RCC 7860 (cell line): ENCODE measurements around the gene FHAD1.

ENCODE experiments used
- DNase-seq: peaks from one replicate; pipeline ENCODE4 v3.0.0-alpha.2; 2015; ENCODE audit warnings: low spot score
- FAIRE-seq: peaks from 2 replicates; lab custom pipeline; 2012; peaks lifted over from hg19 to GRCh38; lab: Jason Lieb, UNC

Gene FHAD1

DNA sequence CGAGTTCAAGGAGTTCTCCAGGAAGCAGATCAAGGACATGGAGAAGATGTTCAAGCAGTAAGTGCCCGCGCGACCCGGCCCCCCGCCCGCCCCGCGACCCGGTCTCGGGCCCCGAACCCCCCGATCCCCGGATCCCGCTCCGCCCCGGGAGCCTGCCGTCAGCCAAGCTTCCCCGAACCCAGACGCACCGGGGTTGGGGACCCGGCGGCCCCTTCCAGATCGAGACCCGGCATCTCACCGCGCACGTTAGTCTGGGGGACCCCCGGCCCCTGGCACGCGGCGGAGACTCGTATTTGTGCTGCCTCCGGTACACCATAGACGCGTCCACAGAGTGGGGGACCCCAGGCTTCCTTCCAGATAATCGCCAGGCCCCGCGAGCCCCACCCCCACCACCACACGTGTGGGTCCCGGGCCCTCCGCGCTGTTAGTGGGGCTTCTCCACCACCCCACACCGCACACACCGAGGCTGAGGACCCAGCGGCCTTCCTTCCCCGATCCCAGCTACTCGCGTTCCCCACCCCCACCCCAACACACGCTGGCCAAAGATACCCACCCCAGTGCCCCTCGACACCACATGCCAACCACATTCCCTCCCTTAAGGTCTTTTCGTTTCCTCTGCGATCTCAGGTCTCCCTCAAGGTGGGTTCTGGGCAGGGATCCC, 163.3 kb downstream of the FHAD1 start:
- FAIRE-seq (no peak), DNase-seq (no peak)

GRCh38 chr1:15410884-15411245, 163.8 kb downstream of the FHAD1 start:
- FAIRE-seq (no peak), DNase-seq (no peak)

DNA sequence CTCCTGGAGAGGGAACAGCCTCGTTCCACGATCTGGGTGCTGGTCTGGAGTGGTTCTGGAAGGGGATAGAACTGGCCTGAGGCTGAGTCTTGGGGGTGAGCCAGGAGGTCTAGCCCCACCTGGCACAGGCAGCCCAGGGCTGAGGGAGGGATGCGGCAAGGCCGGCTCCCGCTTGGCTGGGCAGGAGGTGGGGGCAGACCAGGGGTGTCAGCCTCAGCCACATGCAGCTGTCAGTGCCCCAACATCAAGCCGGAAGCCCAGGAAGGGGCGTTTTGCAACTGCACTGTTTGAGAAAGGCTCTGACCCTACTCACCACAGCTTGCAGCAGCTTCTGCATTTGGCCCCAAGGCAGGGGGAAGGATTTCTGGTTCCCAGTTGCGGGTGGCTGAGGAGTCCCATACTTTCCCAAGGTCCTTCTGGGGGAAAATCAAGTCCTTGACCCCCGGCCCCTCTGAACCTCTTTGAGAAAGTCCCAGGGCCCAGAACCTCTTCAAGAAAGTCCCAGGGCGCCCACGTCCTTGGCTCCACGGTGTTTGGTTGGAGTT, 164.6 kb downstream of the FHAD1 start:
- DNase-seq (no peak), FAIRE-seq (no peak)

GRCh38 chr1:15412175-15412800, 165.3 kb downstream of the FHAD1 start:
- FAIRE-seq (peak; percentile 64), DNase-seq (peak; percentile 86)

DNA sequence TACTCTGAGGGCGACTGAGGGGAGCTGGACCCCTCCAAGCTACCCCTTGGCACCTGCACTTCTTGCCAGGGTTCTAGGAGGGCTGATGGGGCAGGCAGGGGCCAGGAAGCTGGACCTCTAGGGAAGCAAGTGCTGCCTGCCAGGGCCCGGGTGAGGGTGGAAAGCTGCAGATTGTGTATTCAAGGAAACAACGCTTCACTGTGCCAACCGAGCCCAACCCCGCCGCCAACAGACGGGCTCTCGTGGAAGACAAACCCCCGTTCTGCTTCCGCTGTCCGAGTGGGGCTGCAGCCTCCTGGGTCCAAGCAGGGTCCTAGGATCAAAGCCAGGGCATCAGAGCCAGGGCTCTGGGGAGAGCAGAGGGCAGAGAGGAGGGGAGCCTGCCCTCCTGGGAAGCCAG, 165.8 kb downstream of the FHAD1 start:
- DNase-seq (no peak), FAIRE-seq (no peak)

DNA sequence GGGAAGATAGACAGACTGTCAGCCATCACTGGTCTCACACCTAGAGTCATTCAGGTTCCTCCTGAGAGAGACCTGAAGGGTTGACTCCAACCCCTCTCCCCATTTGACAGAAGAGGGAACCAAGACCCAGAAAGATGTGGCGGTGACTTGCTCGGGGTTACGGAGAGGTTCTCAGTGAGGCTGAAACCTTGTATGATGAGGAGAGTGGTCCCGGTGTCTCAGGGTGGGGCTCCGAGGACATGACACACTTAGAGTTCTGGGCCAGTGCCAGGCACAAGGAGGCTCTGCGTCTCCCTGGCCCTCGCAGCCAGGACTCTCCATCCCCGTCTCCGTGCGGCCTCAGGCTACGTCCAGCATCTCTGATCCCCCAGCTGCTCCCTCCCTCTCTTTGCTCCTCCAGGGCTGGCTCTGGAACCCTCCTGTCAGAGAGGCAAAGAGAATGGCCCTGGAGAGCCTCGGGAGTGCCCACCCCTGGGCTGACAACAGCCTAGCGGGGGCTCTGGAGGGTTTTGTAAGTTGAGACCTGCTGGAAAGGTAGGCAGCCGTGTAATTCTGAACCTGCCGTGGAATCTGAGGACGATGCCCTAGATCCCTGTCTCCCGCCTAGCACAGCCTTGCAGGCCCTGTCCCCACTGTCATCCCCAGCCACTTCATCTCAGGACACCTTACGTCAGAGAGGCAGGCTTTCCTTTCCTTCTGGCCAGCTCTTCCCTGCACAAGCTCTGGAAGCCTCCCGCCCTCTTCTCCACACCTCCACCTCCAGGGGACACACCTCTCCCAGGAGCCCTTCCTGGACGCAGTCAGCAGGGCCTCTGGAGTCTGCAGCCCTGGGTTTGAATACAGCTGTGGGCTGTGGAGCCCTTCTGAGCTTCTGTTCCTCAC, 166.8 kb downstream of the FHAD1 start:
- no peak for FAIRE-seq
- DNase-seq = no peak

DNA sequence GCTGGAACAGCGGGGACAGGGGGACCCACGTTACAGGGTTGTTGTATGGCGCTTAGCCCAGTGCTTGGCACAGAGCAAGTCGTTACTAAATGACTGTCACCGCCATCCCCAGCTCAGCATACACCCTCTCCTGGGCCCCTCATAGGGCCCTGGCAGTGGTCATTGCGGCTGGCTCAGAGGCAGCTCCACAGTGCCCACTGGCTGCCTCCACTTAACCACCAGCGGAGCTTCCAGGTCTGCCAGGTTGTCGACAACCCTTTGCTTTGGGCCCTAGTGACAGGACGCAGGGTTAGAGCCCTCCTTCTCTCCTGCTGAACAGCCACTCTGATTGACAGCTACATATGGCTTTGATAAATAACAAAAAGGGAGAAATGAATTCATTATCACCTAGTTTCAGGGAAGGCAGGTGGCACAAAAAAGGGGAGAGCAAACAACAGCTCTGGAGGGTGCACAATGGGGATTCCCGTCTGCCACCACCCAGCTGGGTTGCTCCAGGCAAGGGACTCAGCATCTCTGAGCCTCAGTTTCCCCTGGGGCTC, 167.5 kb downstream of the FHAD1 start:
- FAIRE-seq (no peak), DNase-seq (no peak)

- DNase-seq = peak; percentile 85
- peak; percentile 81 for FAIRE-seq
Measured at GRCh38 chr1:15417059-15417934, 170.3 kb downstream of the FHAD1 start.

- FAIRE-seq (no peak), DNase-seq (peak; percentile 58)
Measured at GRCh38 chr1:15418806-15419515, 171.9 kb downstream of the FHAD1 start.

DNA sequence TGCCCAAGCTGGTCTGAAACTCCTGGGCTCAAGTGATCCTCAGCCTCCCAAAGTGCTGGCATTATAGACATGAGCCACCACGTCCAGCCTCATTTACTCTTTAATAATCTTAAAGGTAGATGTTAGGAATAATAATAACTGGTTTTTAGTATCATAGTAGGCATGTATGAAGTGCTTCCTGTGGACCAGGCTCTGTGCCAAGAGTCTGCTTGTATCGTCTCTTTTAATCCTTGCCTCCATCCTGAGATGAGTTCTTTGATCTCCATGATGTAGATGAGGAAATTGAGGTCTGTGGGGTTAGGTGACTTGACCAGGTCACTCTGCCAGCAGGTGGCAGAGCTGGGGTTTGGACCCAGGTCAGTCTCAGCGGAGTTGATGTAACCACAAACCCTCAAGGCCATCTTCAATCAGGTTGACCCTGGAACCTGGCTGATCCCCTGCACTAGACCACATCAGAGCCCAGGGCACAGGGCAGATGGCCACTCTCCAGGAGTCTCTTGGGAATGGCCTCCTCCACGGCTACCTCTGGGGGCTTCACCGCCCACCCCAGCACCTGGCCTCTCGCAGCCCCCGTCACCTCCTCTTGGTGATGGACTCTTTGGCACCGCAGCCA, 173.9 kb downstream of the FHAD1 start:
- no peak for DNase-seq
- FAIRE-seq = no peak

GRCh38 chr1:15422871-15423270, 175.8 kb downstream of the FHAD1 start:
- FAIRE-seq = no peak

GRCh38 chr1:15423355-15424077, 176.5 kb downstream of the FHAD1 start:
- FAIRE-seq (no peak), DNase-seq (no peak)

More at GRCh38 chr1:15422871-15423270, 175.8 kb downstream of the FHAD1 start:
- DNase-seq = no peak

- DNase-seq (no peak), FAIRE-seq (no peak)
Measured at GRCh38 chr1:15424146-15424667, 177.2 kb downstream of the FHAD1 start.

DNA sequence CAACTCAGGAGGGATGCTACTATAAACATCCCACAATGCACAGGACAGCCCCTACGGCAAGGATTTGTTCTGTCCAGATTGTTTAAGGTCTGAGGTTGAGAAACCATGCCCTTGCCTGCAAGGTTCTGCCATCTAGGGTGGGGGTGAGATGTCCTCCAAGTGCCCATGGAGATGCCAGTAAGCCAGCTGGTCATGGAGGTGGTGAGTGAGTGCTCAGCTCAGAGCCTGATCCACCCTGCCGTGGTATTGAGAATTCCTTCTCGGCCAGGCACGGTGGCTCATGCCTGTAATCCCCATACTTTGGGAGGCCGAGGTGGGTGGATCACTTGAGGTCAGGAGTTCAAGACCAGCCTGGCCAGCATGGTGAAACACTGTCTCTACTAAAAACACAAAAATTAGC, 178.0 kb downstream of the FHAD1 start:
- FAIRE-seq (no peak), DNase-seq (no peak)

- no peak for FAIRE-seq
- DNase-seq = no peak
Measured at GRCh38 chr1:15425521-15425920, 178.5 kb downstream of the FHAD1 start.

DNA sequence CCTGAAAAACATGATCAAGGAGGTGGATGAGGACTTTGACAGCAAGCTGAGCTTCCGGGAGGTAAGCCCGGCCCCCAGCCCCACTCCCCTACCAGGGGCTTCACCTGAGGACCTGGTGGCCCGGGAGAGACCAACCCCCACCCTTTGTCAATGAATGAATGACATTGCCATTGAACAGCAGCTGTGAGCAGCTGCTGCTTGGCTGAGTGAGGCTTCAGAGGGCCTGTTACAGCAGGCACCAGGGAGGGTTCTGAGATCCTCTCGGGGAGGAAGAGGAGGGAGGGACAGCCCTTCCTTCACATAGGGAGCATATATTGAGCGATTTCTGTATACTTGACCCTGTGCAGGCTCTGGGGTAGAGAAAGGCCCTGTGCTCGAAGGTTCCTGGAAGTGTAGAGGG, 178.9 kb downstream of the FHAD1 start:
- no peak for FAIRE-seq
- no peak for DNase-seq

DNA sequence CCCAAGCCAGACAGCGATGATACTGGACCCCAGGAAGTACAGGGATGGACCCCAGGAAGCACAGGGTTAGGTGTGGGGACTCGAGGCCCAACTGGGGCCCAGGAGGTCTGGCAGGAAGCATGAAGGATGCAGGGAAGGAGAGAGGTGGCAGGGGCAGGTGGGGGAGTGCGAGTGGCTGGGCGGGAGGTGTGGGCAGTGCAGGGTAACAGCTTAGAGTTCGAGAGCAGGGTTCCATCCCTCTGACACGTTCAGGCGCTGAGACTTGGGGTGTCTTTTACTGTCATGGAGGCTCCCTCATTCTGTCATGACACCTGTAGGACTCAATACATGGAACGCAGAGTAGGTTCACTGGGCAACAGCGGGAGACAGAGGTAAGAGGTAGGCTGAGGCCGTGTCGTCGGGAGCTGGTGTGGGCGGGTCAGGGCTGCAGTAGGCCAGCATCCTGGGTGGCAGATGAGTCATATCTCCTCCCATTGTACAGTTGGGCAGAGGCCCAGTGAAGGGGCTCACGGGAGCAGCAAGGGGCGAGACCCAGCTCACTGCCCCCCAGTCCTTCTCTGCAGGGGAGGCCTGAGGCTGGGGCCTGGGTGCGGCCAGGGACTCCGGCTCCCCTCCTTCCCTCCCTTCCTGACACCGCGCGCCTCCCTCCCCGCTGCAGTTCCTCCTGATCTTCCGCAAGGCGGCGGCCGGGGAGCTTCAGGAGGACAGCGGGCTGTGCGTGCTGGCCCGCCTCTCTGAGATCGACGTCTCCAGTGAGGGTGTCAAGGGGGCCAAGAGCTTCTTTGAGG, 179.7 kb downstream of the FHAD1 start:
- FAIRE-seq = no peak
- peak; percentile 59 for DNase-seq

- no peak for FAIRE-seq
Measured at GRCh38 chr1:15427280-15427666, 180.2 kb downstream of the FHAD1 start.

More at GRCh38 chr1:15427280-15427666, 180.2 kb downstream of the FHAD1 start:
- no peak for DNase-seq
